Vagina (tissue), 2 donors: ENCODE measurements around the gene TRMU. TPM values are rescaled to one million over a fixed set of nuclear protein-coding genes. Genes with fewer than 3 reads are reported as not detected.
"Not testable (repeated sequence)": the region's sequence is repeated elsewhere in the genome, so short reads cannot be mapped to it uniquely, and the experiment has no call there.

ENCODE experiments used
- DNase-seq, 2 donors: peaks; one replicate each; pipeline ENCODE4 v3.0.0-alpha.2; 2017; ENCODE audit errors: extremely low spot score in 2 of 2
- H3K27ac ChIP-seq: fragments of 200-600 bp; sonication (generic); one replicate; pipeline ENCODE4 v1.5.1; 2019
- H3K27me3 ChIP-seq: fragments of 200-600 bp; sonication (generic); one replicate; pipeline ENCODE4 v1.5.1; 2019
- H3K36me3 ChIP-seq, 2 donors: fragments of 200-600 bp; sonication (generic); one replicate each; pipeline ENCODE4 v1.5.1; 2017 to 2019
- H3K4me1 ChIP-seq: fragments of 200-600 bp; sonication (generic); one replicate; pipeline ENCODE4 v1.5.1; 2019
- H3K4me3 ChIP-seq, 2 donors: fragments of 200-600 bp; sonication (generic); 1 replicate in 1 of 2; 2 replicates in 1 of 2; pipeline ENCODE4 v1.5.1; 2016 to 2019
- H3K9me3 ChIP-seq: fragments of 200-600 bp; sonication (generic); one replicate; pipeline ENCODE4 v1.5.1; 2019
- CTCF ChIP-seq, 3 experiments: fragments of 450-650 bp in 2 of 3; fragments of 200-600 bp in 1 of 3; sonication (generic) in 1 of 3; IDR thresholded peaks; one replicate each; pipeline ENCODE4 v1.5.1; 2017 to 2019; ENCODE audit warnings: antibody characterized with exemption in 3 of 3, mild to moderate bottlenecking in 2 of 3, moderate library complexity in 2 of 3
- POLR2A ChIP-seq, 2 donors: fragments of 450-650 bp; IDR thresholded peaks; one replicate each; pipeline ENCODE4 v1.6.1; 2017; ENCODE audit warnings: antibody characterized with exemption in 2 of 2, mild to moderate bottlenecking in 2 of 2, moderate library complexity in 2 of 2
- POLR2AphosphoS5 ChIP-seq, 2 donors: sonication (generic); formaldehyde crosslinking; IDR thresholded peaks; one replicate each; pipeline ENCODE4 v1.9.0; 2017; ENCODE audit warnings: antibody characterized with exemption in 2 of 2, mild to moderate bottlenecking in 2 of 2, low read depth in 1 of 2; ENCODE audit not compliant: insufficient read depth in 1 of 2
- intact Hi-C: fragments of 100-400 bp; cut with DNase I; formaldehyde crosslinking; loops from one replicate; pipeline ENCODE4 v1.15.1; 2023
- total RNA-seq: library from RNA; depleted of rRNA; stranded (reverse); fragments of >200 nt; gene quantifications from one replicate; pipeline ENCODE4 v1.2.3, GENCODE V29; 2016

Gene TRMU
- total RNA-seq, 1 donor from 2014 or later, result 37.1 TPM

DNA sequence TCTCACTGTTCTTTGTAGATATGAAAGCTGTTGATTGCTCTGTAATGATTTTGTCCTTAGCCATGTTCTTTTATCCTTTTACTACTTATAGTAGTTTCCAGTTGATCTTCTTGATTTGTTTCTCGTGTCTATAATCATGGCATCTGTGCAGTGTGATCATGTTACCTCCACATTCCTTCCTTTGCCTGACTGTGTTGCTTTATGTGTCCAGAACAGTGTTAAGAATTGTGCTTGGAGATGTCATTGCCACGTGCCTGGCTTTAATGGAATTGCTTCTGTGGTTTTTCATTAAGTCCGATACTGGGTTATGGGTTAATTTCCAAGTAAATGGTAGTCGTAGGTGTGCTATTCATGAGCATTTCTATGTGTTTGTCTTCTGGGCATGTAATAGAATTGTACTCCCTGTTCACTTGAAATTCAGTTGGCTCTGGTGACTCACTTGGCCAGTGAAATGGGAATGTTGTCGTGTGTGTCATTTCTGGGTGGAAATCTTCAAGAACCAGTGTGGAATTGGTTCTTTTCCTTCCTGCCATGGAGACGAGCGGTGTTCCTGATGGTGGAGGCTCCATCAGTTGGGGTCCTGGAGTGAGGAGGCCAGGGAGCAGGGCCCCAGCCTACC is 32.1 kb upstream of the TRMU start:
- Histone ChIP-seq H3K27ac (no peak overlapping the region), H3K9me3 (no peaks in the 10 kb centered on the region), H3K36me3 (no peaks in the 10 kb centered on the region), H3K4me1 (no peaks in the 10 kb centered on the region), H3K4me3 (no peak overlapping the region), H3K27me3 (no peaks in the 10 kb centered on the region)
- TF ChIP-seq POLR2AphosphoS5 (IDR thresholded peaks at IDR 0.05; ENCODE audit: insufficient read depth in 1 of 2, low read depth in 1 of 2) (no peak), POLR2A (IDR thresholded peaks at IDR 0.05) (no peak), CTCF (IDR thresholded peaks at IDR 0.05) (no peak)
- DNase-seq, result no peak
- intact Hi-C loops, result no loop called here

DNA sequence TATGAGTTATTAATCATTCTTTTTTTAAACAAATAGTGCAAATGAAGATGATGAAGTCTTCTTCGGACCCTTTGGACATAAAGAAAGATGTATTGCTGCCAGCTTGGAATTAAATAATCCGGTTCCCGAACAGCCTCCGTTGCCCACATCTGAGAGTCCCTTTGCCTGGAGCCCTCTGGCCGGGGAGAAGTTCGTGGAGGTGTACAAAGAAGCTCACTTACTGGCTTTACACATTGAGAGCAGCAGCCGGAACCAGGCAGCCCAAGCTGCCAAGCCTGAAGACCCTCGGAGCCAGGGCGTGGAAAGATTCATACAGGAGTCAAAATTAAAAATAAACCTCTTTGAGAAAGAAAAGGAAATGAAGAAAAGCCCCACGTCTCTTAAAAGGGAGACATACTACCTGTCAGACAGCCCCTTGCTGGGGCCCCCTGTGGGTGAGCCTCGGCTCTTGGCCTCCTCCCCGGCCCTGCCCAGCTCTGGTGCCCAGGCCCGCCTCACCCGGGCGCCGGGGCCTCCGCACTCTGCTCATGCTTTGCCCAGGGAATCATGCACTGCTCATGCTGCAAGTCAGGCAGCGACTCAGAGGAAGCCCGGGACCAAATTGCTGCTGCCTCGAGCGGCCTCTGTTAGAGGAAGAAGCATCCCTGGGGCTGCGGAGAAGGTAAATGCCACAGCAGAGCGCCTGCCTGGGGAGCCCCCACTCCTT is 27.1 kb upstream of the TRMU start:
- H3K9me3 ChIP-seq, result no peaks in the 10 kb centered on the region
- DNase-seq, result no peak
- TF ChIP-seq POLR2A (IDR thresholded peaks at IDR 0.05), result no peak
- TF ChIP-seq CTCF (IDR thresholded peaks at IDR 0.05), result no peak
- no peak for TF ChIP-seq POLR2AphosphoS5 (IDR thresholded peaks at IDR 0.05; ENCODE audit: insufficient read depth in 1 of 2, low read depth in 1 of 2)

DNA sequence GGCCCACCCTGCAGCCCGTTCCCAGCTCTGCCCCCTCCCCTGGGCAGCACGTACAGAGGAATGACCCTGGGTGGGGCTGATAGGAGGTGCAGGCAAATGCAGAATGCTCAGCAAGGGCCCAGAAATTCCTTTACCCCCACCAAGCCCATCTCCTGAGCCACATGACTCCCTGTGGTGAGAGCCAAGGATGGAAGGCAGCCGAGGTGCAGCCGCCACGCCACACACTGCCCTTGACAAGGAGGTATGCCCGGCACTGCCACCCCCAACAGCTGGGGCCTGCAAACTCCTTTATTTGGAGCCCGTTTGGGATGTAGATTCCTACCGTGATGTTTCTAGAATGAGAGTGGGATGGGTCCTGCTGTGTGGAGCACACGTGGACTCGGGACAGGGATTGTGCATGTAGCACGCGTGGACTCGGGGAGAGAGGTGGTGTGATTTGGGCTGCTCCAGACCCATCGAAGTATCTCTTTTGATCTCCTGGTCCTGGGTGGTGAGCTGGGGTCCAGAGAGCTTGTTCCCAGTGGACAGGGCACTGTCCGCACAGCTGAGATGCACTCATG is 25.9 kb upstream of the TRMU start:
- no peaks in the 10 kb centered on the region for H3K27me3 ChIP-seq
- no peak overlapping the region for H3K27ac ChIP-seq
- H3K4me1 ChIP-seq, result no peaks in the 10 kb centered on the region
- no peaks in the 10 kb centered on the region for H3K36me3 ChIP-seq
- TF ChIP-seq CTCF (IDR thresholded peaks at IDR 0.05) (no peak), POLR2A (IDR thresholded peaks at IDR 0.05) (no peak), POLR2AphosphoS5 (IDR thresholded peaks at IDR 0.05; ENCODE audit: insufficient read depth in 1 of 2, low read depth in 1 of 2) (no peak)
- intact Hi-C loops, result no loop called here
- no peak for DNase-seq
- H3K9me3 ChIP-seq, result no peaks in the 10 kb centered on the region
- H3K4me3 ChIP-seq, result no peak overlapping the region

More for the DNA sequence above, 27.1 kb upstream of the TRMU start:
- H3K27ac ChIP-seq, result no peak overlapping the region
- no peaks in the 10 kb centered on the region for H3K36me3 ChIP-seq
- no peaks in the 10 kb centered on the region for H3K4me1 ChIP-seq
- H3K4me3 ChIP-seq, result no peak overlapping the region
- no peaks in the 10 kb centered on the region for H3K27me3 ChIP-seq
- intact Hi-C loops, result no loop called here

GRCh38 chr22:46312056-46312455 is 23.5 kb upstream of the TRMU start:
- no peaks in the 10 kb centered on the region for H3K9me3 ChIP-seq
- H3K4me1 ChIP-seq, result no peaks in the 10 kb centered on the region
- intact Hi-C loops, result no loop called here
- TF ChIP-seq CTCF (IDR thresholded peaks at IDR 0.05) (no peak), POLR2AphosphoS5 (IDR thresholded peaks at IDR 0.05; ENCODE audit: insufficient read depth in 1 of 2, low read depth in 1 of 2) (no peak), POLR2A (IDR thresholded peaks at IDR 0.05) (no peak)
- H3K4me3 ChIP-seq, result no peak overlapping the region
- H3K27ac ChIP-seq, result no peak overlapping the region
- no peaks in the 10 kb centered on the region for H3K36me3 ChIP-seq
- H3K27me3 ChIP-seq, result no peaks in the 10 kb centered on the region
- DNase-seq, result no peak

DNA sequence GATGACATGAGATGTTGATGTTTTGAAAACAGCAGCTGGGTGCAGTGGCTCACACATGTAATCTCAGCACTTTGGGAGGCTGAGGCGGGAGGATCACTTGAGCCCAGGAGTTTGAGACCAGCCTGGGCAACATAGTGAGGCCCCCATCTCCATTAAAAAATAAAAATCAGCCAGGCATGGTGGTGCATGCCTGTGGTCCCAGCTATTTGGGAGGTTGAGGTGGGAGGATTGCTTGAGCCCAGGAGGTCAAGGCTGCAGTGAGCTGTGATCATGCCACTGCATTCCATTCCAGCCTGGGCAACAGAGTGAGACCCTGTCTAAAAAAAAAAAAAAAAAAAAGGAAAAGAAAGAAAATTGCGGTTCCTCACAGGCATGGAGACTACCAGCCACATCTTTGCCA is 22.7 kb upstream of the TRMU start:
- H3K4me1 ChIP-seq, intact Hi-C loops: not testable (repeated sequence)

More for the DNA sequence above, 22.7 kb upstream of the TRMU start:
- H3K27me3 ChIP-seq, DNase-seq, H3K27ac ChIP-seq, H3K4me3 ChIP-seq, H3K9me3 ChIP-seq, H3K36me3 ChIP-seq: not testable (repeated sequence)
